ENCODE measurements around the gene SMIM33.
"Not testable (repeated sequence)": the region's sequence is repeated elsewhere in the genome, so short reads cannot be mapped to it uniquely, and the experiment has no call there.

Gene SMIM33

DNA sequence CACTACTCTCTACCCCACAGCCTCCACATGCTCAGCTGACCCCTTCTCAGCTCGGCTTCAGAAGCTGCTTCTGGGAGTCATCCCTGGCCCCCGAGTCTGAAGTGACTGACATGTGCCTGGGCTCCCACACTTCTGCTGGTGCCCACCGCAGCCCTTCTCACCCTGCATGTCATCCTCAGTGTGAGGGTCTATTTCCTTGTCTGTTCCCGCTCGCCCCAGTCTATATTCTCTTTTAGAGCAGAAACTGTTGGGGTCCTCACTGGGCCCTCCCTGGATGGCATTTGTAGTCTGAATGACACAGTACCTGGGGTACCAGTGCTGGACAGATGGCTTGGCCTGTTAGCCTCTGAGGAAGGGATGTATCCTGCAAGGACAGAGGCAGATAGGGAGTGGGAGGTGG is 13.6 kb upstream of the SMIM33 start:
- DNase-seq (ENCODE audit: low spot score) = no peak

DNA sequence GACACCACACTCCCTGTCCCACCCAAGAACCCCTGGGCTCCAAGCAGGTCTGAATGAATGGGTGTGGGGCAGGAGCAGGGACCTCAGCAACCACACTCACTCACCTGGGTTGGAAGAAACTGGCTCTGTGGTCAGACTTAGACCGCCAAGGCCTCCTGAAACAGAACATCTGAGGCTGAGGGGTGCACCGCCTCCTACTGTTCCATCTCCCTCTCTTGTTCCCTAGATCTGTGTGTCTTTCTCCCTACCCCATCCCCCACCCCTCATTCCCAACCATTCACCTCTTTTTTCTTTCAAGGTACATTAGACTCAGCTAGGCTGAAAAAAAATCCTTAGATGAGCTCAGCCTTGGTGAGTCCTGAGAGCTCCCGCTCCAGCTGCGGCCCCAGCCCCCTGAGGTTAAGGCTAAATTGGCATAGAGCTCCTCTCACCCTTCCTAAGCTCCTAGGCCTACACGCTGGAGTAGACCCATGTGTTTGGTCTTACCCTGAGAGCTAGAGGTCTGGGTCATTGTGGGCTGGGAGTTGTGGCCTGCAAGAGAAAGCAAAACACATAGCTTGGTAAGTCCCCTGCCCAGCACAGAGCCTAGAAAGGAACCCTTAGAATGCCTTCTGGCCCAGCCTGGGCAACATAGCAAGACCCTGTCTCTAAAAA is 13.0 kb upstream of the SMIM33 start:
- no peak for DNase-seq (ENCODE audit: low spot score)

DNA sequence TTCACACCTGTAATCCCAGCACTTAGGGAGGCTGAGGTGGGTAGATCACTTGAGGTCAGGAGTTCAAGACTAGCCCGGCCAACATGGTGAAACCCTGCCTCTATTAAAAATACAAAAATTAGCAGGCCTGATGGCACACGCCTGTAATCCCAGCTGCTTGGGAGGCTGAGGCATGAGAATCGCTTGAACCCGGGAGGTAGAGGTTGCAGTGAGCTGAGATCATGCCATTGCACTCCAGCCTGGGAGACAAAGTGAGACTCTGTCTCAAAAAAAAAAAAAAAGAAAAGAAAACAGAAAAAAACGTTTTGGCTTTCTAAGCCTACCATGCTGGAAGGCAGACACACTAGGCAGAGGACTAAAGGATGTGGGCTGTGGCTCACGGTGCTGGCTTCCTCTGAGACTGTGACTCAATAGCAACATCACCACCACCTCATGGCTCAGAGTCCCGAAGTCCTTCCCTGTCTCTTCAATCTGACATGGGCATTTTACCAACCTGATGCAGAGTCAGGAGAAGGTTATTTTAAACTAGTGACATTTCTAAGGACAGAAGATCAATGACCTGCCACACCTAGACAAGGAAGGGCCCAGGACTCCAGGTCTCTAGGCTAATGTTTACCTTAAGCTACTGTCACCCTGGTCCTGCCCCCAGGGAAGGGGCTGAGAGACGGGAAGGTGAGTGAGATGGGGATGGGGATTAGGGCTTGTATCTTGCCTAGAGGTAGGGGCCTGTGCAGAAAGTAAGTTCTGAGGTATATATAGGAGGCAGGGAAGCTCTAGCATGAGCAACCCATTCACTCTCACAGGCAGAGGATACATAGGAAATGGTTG is 12.0 kb upstream of the SMIM33 start:
- no peak for DNase-seq (ENCODE audit: low spot score)

DNA sequence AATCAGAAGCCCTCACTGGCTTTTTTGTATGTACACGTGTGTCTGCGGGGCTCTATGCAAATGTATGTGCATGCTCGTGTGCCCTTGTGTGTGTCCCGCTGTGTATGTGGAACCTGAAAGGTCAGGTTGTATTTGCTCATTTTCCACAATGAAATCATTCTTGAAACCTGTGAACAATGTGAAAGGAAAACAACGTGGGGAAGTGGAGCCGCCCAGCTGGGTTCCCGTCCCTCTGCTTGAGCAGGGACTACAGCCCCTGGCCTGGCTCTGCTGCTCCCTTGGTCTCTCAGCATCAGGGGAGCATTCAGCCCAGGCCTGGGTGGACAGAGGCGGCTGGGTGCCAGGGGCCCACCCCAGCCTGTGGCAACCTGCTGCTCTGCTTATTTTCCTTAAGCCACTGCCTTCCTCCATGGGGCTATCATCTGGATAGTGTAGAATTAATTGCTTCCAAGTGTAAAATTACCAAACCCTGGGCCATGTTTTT is 11.3 kb upstream of the SMIM33 start:
- no peak for DNase-seq (ENCODE audit: low spot score)

DNA sequence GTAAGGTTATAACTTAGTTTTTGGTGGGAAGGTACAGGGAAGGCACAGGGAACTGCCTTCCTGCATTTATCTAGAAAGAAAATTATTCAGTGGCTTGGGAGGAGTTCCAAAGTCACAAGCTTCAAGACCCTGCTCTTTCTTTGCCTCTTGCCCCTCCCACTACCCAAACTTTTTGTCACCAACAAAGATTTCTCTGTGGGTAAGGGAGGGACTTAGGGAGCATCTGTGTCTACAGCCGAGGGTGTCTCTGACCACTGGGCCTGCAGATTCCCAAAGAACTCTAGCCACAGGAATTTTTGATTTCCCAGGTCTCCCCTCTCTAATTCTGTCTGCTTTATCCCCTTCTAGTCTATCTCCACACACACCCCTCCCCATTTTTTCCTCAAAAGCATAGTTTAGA is 10.3 kb upstream of the SMIM33 start:
- DNase-seq (ENCODE audit: low spot score) = no peak

GRCh38 chr5:139461176-139461575 is 9.6 kb upstream of the SMIM33 start:
- no peak for DNase-seq (ENCODE audit: low spot score)

DNA sequence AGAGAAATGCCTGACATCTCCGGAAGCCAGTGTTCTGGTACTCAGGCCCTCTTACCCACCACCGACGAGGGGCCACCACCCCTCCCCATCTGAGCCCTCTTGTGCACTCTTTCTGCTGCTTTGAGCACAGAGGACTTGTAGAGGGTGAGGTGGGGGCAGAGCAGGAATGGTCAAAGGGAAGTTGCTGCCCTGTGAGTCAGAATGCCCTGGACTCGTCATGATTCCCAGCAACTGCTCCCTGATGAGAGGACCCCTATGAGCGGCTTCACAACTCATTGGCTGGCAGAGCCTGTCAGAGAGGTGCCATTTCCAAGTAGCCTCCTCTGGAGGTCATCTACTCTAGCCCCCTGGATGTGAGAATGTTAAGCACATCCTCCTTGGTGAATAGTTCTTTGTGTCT is 9.1 kb upstream of the SMIM33 start:
- DNase-seq (ENCODE audit: low spot score) = no peak

GRCh38 chr5:139462586-139463276 is 8.1 kb upstream of the SMIM33 start, which contains the start of gene ECSCR:
ECSCR (minus strand) TSS chr5:139462743; CDS start chr5:139462670, 73 bp downstream.
- DNase-seq (ENCODE audit: low spot score) = no peak

- DNase-seq (ENCODE audit: low spot score) = no peak
Observed at GRCh38 chr5:139468421-139468931, 2.3 kb upstream of the SMIM33 start.

DNA sequence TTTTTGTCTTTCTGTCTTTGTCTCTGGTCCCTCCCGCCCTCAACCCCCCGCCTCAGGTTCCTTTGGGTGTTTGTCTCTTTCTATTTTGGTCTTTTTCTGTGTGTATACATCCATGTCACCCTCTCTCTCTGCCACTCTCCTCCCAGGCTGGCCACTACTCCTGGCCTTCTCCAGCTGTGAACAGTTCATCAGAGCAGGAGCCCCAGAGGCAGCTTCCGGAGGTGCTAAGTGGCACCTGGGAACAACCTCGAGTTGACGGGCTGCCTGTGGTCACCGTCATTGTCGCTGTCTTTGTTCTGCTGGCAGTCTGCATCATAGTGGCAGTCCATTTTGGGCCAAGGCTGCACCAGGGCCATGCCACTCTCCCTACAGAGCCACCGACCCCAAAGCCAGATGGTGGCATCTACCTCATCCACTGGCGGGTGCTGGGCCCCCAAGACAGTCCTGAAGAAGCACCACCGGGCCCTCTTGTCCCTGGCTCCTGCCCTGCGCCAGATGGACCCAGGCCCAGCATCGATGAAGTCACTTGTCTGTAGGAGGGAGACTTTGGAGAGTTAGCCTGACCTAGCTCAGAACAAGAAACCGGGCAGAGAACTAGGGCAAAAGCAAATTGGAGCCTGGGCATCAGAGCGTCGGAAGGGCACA is 1.7 kb downstream of the SMIM33 start:
- DNase-seq (ENCODE audit: low spot score) = no peak

DNA sequence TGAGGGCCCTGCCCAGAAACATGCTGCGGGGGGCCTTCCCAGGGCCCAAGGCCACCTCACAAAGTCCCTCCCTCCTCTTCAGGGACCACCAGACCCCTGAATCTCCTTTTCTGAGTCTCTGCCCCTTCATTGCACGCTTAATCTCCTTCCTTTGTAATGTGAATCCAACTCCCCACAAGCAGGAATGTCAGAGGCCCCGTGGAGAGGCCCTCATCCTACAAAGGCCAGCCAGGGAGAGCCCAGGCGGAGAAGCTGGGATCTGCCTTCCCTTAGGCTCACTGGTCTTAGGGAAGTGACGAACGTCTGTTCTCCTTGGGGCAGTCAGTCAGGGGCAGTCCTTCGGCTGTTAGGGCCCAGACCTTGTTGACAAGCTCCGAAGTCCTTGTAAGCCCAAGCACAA is 2.3 kb downstream of the SMIM33 start:
- DNase-seq (ENCODE audit: low spot score) = no peak

DNA sequence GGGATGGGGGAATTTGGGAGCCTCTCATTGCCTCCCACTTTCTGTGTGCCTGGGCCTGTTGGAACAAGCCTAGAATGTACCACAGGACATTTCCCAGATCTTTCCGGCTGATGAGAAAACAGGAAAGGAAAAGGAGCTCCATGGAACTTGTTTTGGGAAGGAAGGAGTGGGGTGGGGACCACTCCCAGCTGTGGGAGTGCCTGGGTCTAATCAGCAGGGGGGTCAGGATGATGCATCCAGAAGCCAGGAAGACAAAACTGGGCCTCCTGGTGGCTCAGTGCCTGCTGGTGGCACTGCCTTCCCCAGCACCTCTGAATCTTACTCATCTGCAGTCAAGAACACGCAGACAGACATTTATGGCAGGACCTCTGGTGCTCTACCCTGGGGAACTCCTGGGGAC is 2.8 kb downstream of the SMIM33 start:
- DNase-seq (ENCODE audit: low spot score) = no peak

DNA sequence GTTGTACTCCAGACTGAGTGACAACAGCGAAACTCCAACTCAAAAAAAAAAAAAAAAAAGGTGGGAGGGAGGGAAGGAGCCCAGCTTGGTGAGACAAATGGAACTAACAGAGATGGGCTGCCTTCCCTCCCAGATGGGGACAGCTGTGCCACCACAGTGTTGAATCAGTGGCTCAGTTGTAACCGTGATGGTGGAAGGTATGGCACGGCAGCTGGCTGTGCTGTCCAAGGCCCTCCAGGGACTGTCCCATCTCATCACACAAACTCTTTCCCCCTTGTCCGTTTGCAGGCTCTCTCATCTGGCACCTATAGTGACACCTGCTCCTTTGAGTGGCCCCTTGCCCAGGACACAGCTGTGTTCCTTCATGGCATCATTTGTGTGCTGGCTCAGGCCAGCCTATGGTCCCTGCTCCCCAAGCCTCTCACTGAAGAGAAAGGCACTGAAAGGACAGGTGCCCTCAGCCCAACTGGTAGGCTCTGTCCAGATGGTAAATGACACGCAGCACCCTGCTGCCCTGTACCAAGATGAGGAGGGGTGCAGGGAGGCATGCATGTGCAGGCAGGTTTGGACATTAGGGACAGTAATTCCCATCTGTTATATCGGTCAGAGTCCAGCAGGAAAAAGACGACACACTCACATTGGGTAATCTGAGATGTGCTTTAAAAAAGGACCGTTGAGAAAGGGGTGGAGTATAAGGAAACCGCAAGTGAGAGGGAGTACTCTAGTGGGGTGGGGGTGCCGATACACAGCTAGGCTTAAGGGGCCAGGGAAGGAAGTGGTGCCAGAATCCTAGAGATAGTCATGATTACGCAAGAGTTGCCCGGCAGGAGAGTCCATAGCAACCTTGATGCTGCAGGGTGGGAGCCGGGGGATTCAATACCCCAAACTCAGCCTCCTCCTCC is 4.3 kb downstream of the SMIM33 start:
- DNase-seq (ENCODE audit: low spot score) = no peak

DNA sequence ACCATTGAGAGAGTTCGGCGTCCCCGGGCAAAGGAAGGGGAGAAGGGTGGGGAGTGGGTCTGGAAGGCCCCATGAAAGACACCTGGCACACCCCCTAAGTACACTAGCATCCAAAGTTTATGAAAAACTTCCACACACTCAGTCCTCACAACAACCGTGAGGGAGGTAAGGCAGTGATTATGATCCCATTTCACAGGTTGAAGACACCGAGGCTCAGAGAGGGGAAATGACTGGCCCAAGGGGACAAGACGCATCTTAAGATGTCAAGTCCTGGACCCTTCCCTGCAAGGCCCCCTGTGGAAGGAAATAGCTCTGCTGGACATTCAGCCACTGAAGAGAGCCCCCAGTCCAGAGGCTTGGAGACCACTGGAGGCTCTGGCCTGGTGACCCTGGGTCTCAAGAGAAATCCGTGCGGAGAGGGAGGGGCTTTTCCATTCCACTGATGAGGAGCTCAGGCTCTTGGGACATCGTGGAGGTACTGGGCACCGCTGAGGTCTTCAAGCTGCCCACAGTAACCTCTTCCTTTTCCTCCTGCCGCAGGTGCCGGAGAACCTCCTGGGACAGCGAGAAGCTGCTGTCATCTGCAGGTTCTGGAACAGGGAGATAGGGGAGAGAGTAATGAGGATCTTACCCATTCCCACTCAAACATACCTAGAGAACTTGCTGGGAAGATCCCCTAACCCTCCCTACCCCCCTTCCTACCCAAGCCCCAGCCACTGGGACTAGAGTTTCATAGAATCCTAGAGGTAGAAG is 5.2 kb downstream of the SMIM33 start:
- DNase-seq (ENCODE audit: low spot score) = no peak

DNA sequence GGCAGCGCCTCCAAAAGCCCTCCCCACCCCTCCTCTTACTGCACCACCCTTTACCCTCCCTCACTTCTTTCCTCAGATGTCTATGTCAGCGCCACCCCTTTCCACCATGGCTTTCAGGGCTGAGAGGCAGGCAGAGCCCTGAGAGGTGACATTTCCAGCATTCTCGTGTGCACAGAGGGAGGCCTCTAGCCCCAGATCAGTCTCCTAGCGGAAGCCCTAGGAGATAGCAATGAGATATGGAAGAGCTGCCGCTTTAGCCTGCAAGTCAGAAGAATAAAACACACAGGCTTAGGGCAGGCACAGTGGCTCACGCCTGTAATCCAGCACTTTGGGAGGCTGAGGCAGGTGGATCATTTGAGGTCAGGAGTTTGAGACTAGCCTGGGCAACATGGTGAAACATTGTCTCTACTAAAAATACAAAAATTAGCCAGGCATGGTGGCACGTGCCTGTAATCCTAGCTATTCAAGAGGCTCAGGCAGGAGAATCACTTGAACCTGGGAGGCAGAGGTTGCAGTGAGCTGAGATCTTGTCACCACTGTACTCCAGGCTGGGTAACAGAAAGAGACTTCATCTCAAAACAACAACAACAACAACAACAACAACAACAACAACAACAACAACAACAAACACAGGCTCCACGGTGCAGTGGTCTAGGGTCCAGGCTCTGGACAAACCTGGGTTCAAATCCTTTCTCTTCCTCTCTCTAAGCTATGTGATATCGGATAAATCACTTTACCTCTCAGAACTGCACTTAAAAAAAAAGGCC is 8.0 kb downstream of the SMIM33 start:
- DNase-seq (ENCODE audit: low spot score) = not testable (repeated sequence)

DNA sequence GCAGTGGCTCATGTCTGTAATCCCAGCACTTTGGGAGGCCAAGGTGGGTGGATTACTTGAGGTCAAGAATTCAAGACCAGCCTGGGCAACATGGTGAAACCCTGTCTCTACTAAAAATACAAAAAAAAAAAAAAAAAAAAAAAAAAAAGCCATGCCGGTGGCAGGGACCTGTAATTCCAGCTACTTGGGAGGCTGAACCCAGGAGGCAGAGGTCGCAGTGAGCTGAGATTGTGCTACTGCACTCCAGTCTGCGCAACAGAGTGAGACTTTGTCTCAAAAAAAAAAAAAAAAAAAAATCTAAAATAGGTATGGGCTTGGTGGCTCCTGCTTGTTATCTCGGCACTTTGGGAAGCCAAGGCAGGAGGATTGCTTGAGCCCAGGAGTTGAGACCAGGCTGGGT is 8.9 kb downstream of the SMIM33 start:
- DNase-seq (ENCODE audit: low spot score) = not testable (repeated sequence)

DNA sequence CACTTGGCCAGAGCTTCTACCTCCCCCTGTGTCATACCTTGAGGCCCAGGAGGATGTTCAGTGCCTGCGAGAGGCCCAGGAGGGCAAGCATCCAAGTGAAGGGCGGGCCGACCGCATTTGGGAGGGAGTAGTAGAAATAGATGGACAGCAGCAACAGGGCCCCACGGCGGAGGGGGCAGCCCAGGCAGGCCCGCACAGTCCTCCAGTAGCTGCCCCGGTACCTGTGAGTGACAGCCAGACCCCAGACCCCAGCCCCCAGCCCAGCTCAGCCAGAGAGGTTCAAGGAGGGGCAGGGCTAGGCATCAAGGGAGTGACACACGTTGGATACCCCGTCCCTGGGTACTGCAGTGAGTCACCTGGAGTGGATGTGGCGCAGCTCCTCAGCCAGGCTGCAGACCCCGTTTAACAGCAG is 10.3 kb downstream of the SMIM33 start:
- DNase-seq (ENCODE audit: low spot score) = no peak

GRCh38 chr5:139481580-139482049 is 10.8 kb downstream of the SMIM33 start:
- DNase-seq (ENCODE audit: low spot score) = no peak
